ENCODE measurements around the gene TRIM66. TPM values are rescaled to one million over a fixed set of nuclear protein-coding genes. Genes with fewer than 3 reads are reported as not detected.

The TRIM66 gene
- total and polyA plus RNA-seq, 2 experiments from 2014 or later = 1.5 TPM

DNA sequence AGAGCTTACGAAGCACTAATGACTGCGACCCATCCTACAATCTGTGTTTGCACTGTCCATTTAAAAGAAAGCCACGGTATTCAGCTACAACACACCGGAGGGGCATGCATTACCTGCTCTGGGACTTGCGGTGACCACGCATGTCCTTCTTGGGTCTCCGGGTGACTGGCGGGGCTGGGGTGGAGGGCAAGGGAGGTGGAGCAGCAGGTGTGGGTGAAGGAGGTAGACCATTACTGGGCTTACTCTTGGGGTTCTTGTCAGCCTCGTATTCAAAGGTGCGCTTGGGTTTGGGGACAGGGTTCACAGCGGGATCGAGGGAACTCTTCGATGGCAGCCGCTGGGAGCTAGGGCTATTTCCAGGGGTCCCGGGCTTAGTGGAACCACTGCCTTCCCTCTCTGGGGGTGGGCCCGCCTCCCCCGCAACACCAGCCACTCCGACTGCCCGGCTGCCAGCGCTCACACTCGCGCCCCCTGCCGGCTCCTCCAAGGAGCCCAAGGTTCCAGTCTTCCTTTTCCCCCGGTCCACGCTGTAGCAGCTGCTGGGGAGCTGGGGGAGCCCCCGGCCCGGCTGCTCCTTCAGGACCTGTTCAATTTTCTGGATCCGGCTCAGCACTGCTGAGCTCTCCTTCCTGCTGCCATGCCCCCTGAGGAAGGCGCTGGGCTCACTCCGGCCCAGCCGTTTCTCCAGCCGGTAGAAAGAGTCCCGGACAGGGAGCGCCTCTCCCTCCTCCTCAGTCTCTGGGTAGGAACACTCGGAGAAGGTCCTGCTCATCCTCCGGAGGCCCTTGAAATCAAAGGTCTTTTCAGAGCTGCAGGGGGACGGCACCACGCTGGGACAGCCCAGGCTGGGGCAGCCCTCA is 47.6 kb upstream of the TRIM66 start:
- peaks cover 20% of the 10 kb centered on the region for H3F3A ChIP-seq (ENCODE audit: insufficient read depth)

DNA sequence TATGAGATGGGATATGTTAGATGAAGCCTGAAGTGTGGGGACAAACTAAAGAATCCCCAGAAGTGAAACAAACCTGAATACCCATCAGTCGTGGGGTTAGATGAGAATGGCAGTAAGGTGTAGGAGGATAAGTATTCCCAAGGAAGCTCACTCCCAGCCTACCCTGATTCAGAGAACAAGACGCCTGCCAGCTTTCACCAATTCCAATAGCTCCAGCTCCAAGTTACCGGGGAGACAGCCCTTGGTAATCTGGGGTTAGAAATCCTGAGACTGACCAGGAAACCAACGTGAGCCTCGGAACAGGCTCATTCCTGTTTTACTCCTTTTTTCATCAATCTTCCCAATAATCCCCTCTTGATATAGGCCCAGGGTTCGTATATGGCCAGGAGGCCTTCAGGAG is 46.6 kb upstream of the TRIM66 start:
- Histone ChIP-seq H3K9me3 (ENCODE audit: low read depth) (no peaks in the 10 kb centered on the region), H4K20me1 (ENCODE audit: insufficient read depth) (no peaks in the 10 kb centered on the region), H3K9me2 (ENCODE audit: insufficient read depth) (no peaks in the 10 kb centered on the region), H2AFZ (no peak overlapping the region), H3K79me2 (ENCODE audit: insufficient read depth) (no peaks in the 10 kb centered on the region), H3K9ac (no peak overlapping the region), H3K4me2 (ENCODE audit: unreplicated experiment) (no peak overlapping the region), H3F3A (ENCODE audit: insufficient read depth) (peaks cover 19% of the 10 kb centered on the region), H3K27ac (no peak overlapping the region), H3K4me1 (ENCODE audit: insufficient read depth) (peaks cover 27% of the 10 kb centered on the region), H3K4me3 (no peak overlapping the region), H3K36me3 (ENCODE audit: low read depth) (no peaks in the 10 kb centered on the region; the same call in 1 of the 2 replicates), H3K27me3 (replicated peaks; ENCODE audit: insufficient read depth) (no peaks in the 10 kb centered on the region)
- 87 to 90% methylated on average over 6 of the region's 6 CpGs for WGBS, 2 experiments (ENCODE audit: low coverage in 1 of 2, low lambda C conversion rate in 2 of 2, missing lambda C conversion rate in 2 of 2)
- DNase-seq = no peak
- TF ChIP-seq EZH2 (IDR thresholded peaks at IDR 0.05; ENCODE audit: insufficient read depth, poor library complexity, severe bottlenecking) (no peak), EZH2phosphoT487 (IDR thresholded peaks at IDR 0.05; ENCODE audit: insufficient read depth, low read depth) (no peak)
- in situ Hi-C loops (cut with MboI) = no loop called here

More for the DNA sequence above, 47.6 kb upstream of the TRIM66 start:
- Histone ChIP-seq H3K9me3 (ENCODE audit: low read depth) (no peaks in the 10 kb centered on the region), H3K27ac (no peak overlapping the region), H3K79me2 (ENCODE audit: insufficient read depth) (no peaks in the 10 kb centered on the region), H3K27me3 (replicated peaks; ENCODE audit: insufficient read depth) (no peaks in the 10 kb centered on the region), H4K20me1 (ENCODE audit: insufficient read depth) (no peaks in the 10 kb centered on the region), H3K4me3 (no peak overlapping the region), H3K9me2 (ENCODE audit: insufficient read depth) (no peaks in the 10 kb centered on the region), H3K4me2 (ENCODE audit: unreplicated experiment) (no peak overlapping the region), H3K36me3 (ENCODE audit: low read depth) (no peaks in the 10 kb centered on the region; the same call in 1 of the 2 replicates), H2AFZ (no peak overlapping the region), H3K9ac (no peak overlapping the region), H3K4me1 (ENCODE audit: insufficient read depth) (peaks cover 27% of the 10 kb centered on the region)
- no peak for TF ChIP-seq EZH2 (IDR thresholded peaks at IDR 0.05; ENCODE audit: insufficient read depth, poor library complexity, severe bottlenecking)
- TF ChIP-seq EZH2phosphoT487 (IDR thresholded peaks at IDR 0.05; ENCODE audit: insufficient read depth, low read depth) = no peak
- no peak for DNase-seq
- in situ Hi-C loops (cut with MboI) = no loop called here
- WGBS, 2 experiments (ENCODE audit: low coverage in 1 of 2, low lambda C conversion rate in 2 of 2, missing lambda C conversion rate in 2 of 2) = 89 to 91% methylated on average over 38 of the region's 38 CpGs

DNA sequence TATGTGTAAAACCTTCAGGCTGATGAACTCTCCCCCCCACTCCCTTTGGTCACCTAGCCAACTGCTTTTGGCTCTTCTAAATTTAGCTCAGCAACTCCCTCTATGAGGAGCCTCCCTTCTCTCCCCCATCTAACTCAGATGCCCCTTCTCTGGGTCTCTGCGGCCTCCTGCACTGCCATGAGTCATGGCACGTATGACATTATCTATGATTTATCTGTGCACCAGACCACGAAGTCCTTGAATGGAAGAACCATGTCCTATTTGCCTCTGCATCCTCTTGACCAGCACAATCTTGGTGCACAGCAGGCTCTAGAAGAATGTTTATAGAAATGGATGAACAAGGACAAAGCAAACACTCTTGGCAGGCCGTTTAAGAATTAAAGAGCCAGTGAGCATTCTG is 46.1 kb upstream of the TRIM66 start:
- Histone ChIP-seq H2AFZ (no peak overlapping the region), H3K4me1 (ENCODE audit: insufficient read depth) (peaks cover 26% of the 10 kb centered on the region), H3K4me3 (no peak overlapping the region), H3F3A (ENCODE audit: insufficient read depth) (peaks cover 14% of the 10 kb centered on the region), H3K27me3 (replicated peaks; ENCODE audit: insufficient read depth) (no peaks in the 10 kb centered on the region), H3K9me3 (ENCODE audit: low read depth) (no peaks in the 10 kb centered on the region), H3K9me2 (ENCODE audit: insufficient read depth) (no peaks in the 10 kb centered on the region), H3K9ac (no peak overlapping the region), H3K79me2 (ENCODE audit: insufficient read depth) (no peaks in the 10 kb centered on the region), H3K27ac (no peak overlapping the region), H3K36me3 (ENCODE audit: low read depth) (no peaks in the 10 kb centered on the region; the same call in 1 of the 2 replicates), H3K4me2 (ENCODE audit: unreplicated experiment) (no peak overlapping the region), H4K20me1 (ENCODE audit: insufficient read depth) (no peaks in the 10 kb centered on the region)
- TF ChIP-seq EZH2phosphoT487 (IDR thresholded peaks at IDR 0.05; ENCODE audit: insufficient read depth, low read depth) (no peak), EZH2 (IDR thresholded peaks at IDR 0.05; ENCODE audit: insufficient read depth, poor library complexity, severe bottlenecking) (no peak)
- 24 to 37% methylated on average over 4 of the region's 4 CpGs for WGBS, 2 experiments (ENCODE audit: low coverage in 1 of 2, low lambda C conversion rate in 2 of 2, missing lambda C conversion rate in 2 of 2)
- in situ Hi-C loops (cut with MboI) = no loop called here
- peak; percentile 18 for DNase-seq

DNA sequence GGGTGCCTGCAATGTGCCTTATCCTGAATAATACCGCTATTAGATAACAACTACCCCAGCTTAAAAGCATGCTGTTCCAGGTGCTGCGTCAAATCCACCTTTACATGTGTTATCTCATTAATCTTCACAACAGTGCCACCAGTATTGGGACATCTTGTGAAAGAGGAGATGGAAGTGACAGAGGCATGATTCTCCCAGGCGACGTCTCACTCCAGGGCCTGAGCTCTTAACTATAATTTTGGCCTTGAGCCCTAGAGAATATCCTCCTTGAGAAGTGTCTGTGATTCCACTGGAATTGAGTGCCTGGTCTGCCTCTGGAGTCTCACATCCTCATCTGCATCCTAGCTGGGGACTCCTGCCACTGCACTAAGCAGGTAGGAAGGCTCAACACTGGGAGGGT is 43.9 kb upstream of the TRIM66 start:
- no peaks in the 10 kb centered on the region for H3K9me3 ChIP-seq (ENCODE audit: low read depth)
- no peaks in the 10 kb centered on the region for H3K9me2 ChIP-seq (ENCODE audit: insufficient read depth)
- H3K9ac ChIP-seq = no peak overlapping the region
- TF ChIP-seq EZH2phosphoT487 (IDR thresholded peaks at IDR 0.05; ENCODE audit: insufficient read depth, low read depth) (no peak), EZH2 (IDR thresholded peaks at IDR 0.05; ENCODE audit: insufficient read depth, poor library complexity, severe bottlenecking) (no peak)
- H3K79me2 ChIP-seq (ENCODE audit: insufficient read depth) = no peaks in the 10 kb centered on the region
- H3K27ac ChIP-seq = no peak overlapping the region
- DNase-seq = no peak
- H2AFZ ChIP-seq = no peak overlapping the region
- H3F3A ChIP-seq (ENCODE audit: insufficient read depth) = peaks cover 10% of the 10 kb centered on the region; the same call in 1 of the 2 replicates
- WGBS, 2 experiments (ENCODE audit: low coverage in 1 of 2, low lambda C conversion rate in 2 of 2, missing lambda C conversion rate in 2 of 2) = 87 to 95% methylated on average over 4 of the region's 4 CpGs
- H3K27me3 ChIP-seq (replicated peaks; ENCODE audit: insufficient read depth) = no peaks in the 10 kb centered on the region
- H4K20me1 ChIP-seq (ENCODE audit: insufficient read depth) = no peaks in the 10 kb centered on the region
- H3K36me3 ChIP-seq (ENCODE audit: low read depth) = no peaks in the 10 kb centered on the region; the same call in 1 of the 2 replicates
- H3K4me1 ChIP-seq (ENCODE audit: insufficient read depth) = peaks cover 14% of the 10 kb centered on the region
- in situ Hi-C loops (cut with MboI) = no loop called here
- H3K4me2 ChIP-seq (ENCODE audit: unreplicated experiment) = no peak overlapping the region
- no peak overlapping the region for H3K4me3 ChIP-seq
